ENCODE measurements around the gene WDR88.
"Not testable (repeated sequence)": the region's sequence is repeated elsewhere in the genome, so short reads cannot be mapped to it uniquely, and the experiment has no call there.

The WDR88 gene

GRCh38 chr19:33197591-33198000 lies 65.7 kb downstream of the WDR88 start:
- no peak for DNase-seq (ENCODE audit: low spot score)

GRCh38 chr19:33198169-33198568 lies 66.3 kb downstream of the WDR88 start:
- DNase-seq (ENCODE audit: low spot score) = no peak

- no peak for DNase-seq (ENCODE audit: low spot score)
Observed at GRCh38 chr19:33199441-33200265, 67.7 kb downstream of the WDR88 start.

- no peak for DNase-seq (ENCODE audit: low spot score)
Observed at GRCh38 chr19:33201473-33201872, 69.6 kb downstream of the WDR88 start.

- no peak for DNase-seq (ENCODE audit: low spot score)
Observed at GRCh38 chr19:33201886-33202545, 70.1 kb downstream of the WDR88 start.

GRCh38 chr19:33202546-33203507 lies 70.9 kb downstream of the WDR88 start:
- DNase-seq (ENCODE audit: low spot score) = no peak

GRCh38 chr19:33203529-33203928 lies 71.6 kb downstream of the WDR88 start:
- no peak for DNase-seq (ENCODE audit: low spot score)

GRCh38 chr19:33204136-33204973 lies 72.4 kb downstream of the WDR88 start:
- DNase-seq (ENCODE audit: low spot score) = no peak

- no peak for DNase-seq (ENCODE audit: low spot score)
Observed at GRCh38 chr19:33205110-33205509, 73.2 kb downstream of the WDR88 start.

GRCh38 chr19:33205531-33206260 lies 73.8 kb downstream of the WDR88 start:
- DNase-seq (ENCODE audit: low spot score) = no peak

GRCh38 chr19:33206261-33207039 lies 74.5 kb downstream of the WDR88 start:
- no peak for DNase-seq (ENCODE audit: low spot score)

GRCh38 chr19:33207040-33207620 lies 75.2 kb downstream of the WDR88 start:
- DNase-seq (ENCODE audit: low spot score) = no peak

- no peak for DNase-seq (ENCODE audit: low spot score)
Observed at GRCh38 chr19:33207903-33208302, 76.0 kb downstream of the WDR88 start.

- DNase-seq (ENCODE audit: low spot score) = no peak
Observed at GRCh38 chr19:33208371-33208895, 76.5 kb downstream of the WDR88 start.

- no peak for DNase-seq (ENCODE audit: low spot score)
Observed at GRCh38 chr19:33208904-33209849, 77.3 kb downstream of the WDR88 start.

- not testable (repeated sequence) for DNase-seq (ENCODE audit: low spot score)
Observed at GRCh38 chr19:33209850-33210230, 77.9 kb downstream of the WDR88 start.

GRCh38 chr19:33210266-33210940 lies 78.5 kb downstream of the WDR88 start:
- no peak for DNase-seq (ENCODE audit: low spot score)

Data from AG20443 (cell line).